Lower leg skin (tissue), 3 donors: ENCODE measurements around the gene PTPRU.

Experiments used
- CTCF ChIP-seq, 3 donors: fragments of 450-650 bp; IDR thresholded peaks; one replicate each; pipeline ENCODE4 v1.5.1; 2016; ENCODE audit warnings: antibody characterized with exemption in 3 of 3, mild to moderate bottlenecking in 3 of 3, moderate library complexity in 2 of 3
- POLR2A ChIP-seq, 2 donors: fragments of 450-650 bp; IDR thresholded peaks; one replicate each; pipeline ENCODE4 v1.6.1; 2016 to 2017; ENCODE audit warnings: antibody characterized with exemption in 2 of 2, mild to moderate bottlenecking in 1 of 2, moderate library complexity in 1 of 2

- TF ChIP-seq POLR2A (IDR thresholded peaks at IDR 0.05), result no peak
- TF ChIP-seq CTCF (IDR thresholded peaks at IDR 0.05), result no peak
Measured at GRCh38 chr1:29217633-29218032, 18.7 kb upstream of the PTPRU start.
